H1 (cell line): ENCODE results near the gene NAT8L. TPM values are rescaled to one million over a fixed set of nuclear protein-coding genes. Genes with fewer than 3 reads are reported as not detected.

Experiments
- CTCF ChIA-PET: fragments of 300-600 bp; sonication (Branson Sonifier 250); formaldehyde crosslinking; loops from one replicate; lab custom pipeline; 2021; ENCODE audit not compliant: partially characterized antibody; lab: Charles Lee
- POLR2A ChIA-PET: fragments of 300-600 bp; sonication (Branson Sonifier 250); formaldehyde crosslinking; loops from one replicate; lab custom pipeline; 2021; ENCODE audit warnings: inconsistent platforms; ENCODE audit not compliant: partially characterized antibody; lab: Charles Lee
- DNase-seq, 2 experiments: peaks; one replicate each; pipeline versions ENCODE4 v3.0.0 to v3.0.0-alpha.2; 2010 to 2022; ENCODE audit warnings: low spot score in 2 of 2, low read depth in 1 of 2, mixed read lengths in 1 of 2
- FAIRE-seq: peaks from 2 replicates; lab custom pipeline; 2011; peaks lifted over from hg19 to GRCh38; lab: Jason Lieb, UNC
- H2AFZ ChIP-seq: 2 replicates; pipeline ENCODE4 v1.8.1; 2012; ENCODE audit warnings: low read length, inconsistent platforms
- H2AK5ac ChIP-seq: 2 replicates; pipeline ENCODE4 v1.6.1; 2013; ENCODE audit warnings: low read depth, low read length
- H2BK120ac ChIP-seq: replicated peaks from 2 replicates; pipeline ENCODE3; 2013; ENCODE audit warnings: low read depth, low read length, inconsistent platforms
- H2BK12ac ChIP-seq: 2 replicates; pipeline ENCODE4 v1.6.1; 2013; ENCODE audit warnings: low read depth, low read length
- H2BK15ac ChIP-seq: 2 replicates; pipeline ENCODE4 v1.6.1; 2013; ENCODE audit warnings: low read length
- H2BK20ac ChIP-seq: 2 replicates; pipeline ENCODE4 v1.6.1; 2013; ENCODE audit warnings: low read length
- H2BK5ac ChIP-seq: 2 replicates; pipeline ENCODE4 v1.6.1; 2013; ENCODE audit warnings: low read depth, low read length
- H3K14ac ChIP-seq: 2 replicates; pipeline ENCODE4 v1.6.1; 2013; ENCODE audit warnings: inconsistent platforms; ENCODE audit not compliant: insufficient read length
- H3K18ac ChIP-seq: 2 replicates; pipeline ENCODE4 v1.6.1; 2013; ENCODE audit warnings: low read length; ENCODE audit errors: extremely low read depth
- H3K23ac ChIP-seq: 2 replicates; pipeline ENCODE4 v1.6.1; 2013; ENCODE audit warnings: inconsistent platforms; ENCODE audit not compliant: insufficient read length
- H3K23me2 ChIP-seq: 2 replicates; pipeline ENCODE4 v1.6.1; 2013; ENCODE audit warnings: low read depth, low read length
- H3K27ac ChIP-seq: 2 replicates; pipeline ENCODE4 v1.6.1; 2011; ENCODE audit warnings: low read depth, low read length, inconsistent platforms
- H3K27me3 ChIP-seq, 4 experiments: replicated peaks in 1 of 4; 1 replicate in 1 of 4; 2 replicates in 3 of 4; pipeline versions ENCODE4 v1.6.1 to v1.8.1; 2011 to 2013; ENCODE audit warnings: low read length in 3 of 4, mild to moderate bottlenecking in 3 of 4, inconsistent platforms in 2 of 4, mixed read lengths in 2 of 4, moderate library complexity in 1 of 4; ENCODE audit not compliant: control insufficient read depth in 3 of 4, insufficient read depth in 3 of 4; ENCODE audit errors: extremely low read depth in 1 of 4
- H3K36me3 ChIP-seq, 4 experiments: 2 replicates each; pipeline versions ENCODE4 v1.6.1 to v1.8.1; 2011 to 2013; ENCODE audit warnings: mild to moderate bottlenecking in 4 of 4, low read length in 3 of 4, moderate library complexity in 2 of 4, control low read depth in 1 of 4, inconsistent platforms in 1 of 4; ENCODE audit not compliant: insufficient read depth in 4 of 4, control insufficient read depth in 2 of 4
- H3K4ac ChIP-seq: replicated peaks from 2 replicates; pipeline ENCODE3; 2013; ENCODE audit warnings: low read length, low read depth, mixed read lengths, inconsistent platforms; ENCODE audit not compliant: insufficient read length
- H3K4me1 ChIP-seq, 4 experiments: replicated peaks in 1 of 4; 1 replicate in 1 of 4; 2 replicates in 3 of 4; pipeline versions ENCODE4 v1.6.1 to v1.8.1; 2011 to 2013; ENCODE audit warnings: low read length in 3 of 4, inconsistent platforms in 2 of 4, mixed read lengths in 1 of 4; ENCODE audit not compliant: insufficient read depth in 4 of 4, control insufficient read depth in 3 of 4
- H3K4me2 ChIP-seq, 2 experiments: 2 replicates each; pipeline versions ENCODE4 v1.6.1 to v1.8.1; 2011 to 2013; ENCODE audit warnings: low read depth in 2 of 2, low read length in 2 of 2, control low read depth in 1 of 2, inconsistent platforms in 1 of 2, mild to moderate bottlenecking in 1 of 2; ENCODE audit not compliant: insufficient read depth in 1 of 2
- H3K4me3 ChIP-seq, 4 experiments: fragments of 200-600, 300-600 bp in 1 of 4; sonication (generic), shearing (Covaris generic), sonication (Bioruptor Twin) in 1 of 4; 2 replicates each; pipeline versions ENCODE4 v1.5.1 to v1.8.1; 2011 to 2016; ENCODE audit warnings: low read length in 4 of 4, low read depth in 3 of 4, control low read depth in 2 of 4, inconsistent platforms in 2 of 4, mild to moderate bottlenecking in 2 of 4, mixed read lengths in 1 of 4, moderate library complexity in 1 of 4; ENCODE audit not compliant: insufficient read depth in 2 of 4; ENCODE audit errors: extremely low read depth in 1 of 4
- H3K56ac ChIP-seq: replicated peaks from 2 replicates; pipeline ENCODE3; 2013; ENCODE audit warnings: low read depth, mild to moderate bottlenecking, mixed read lengths, low read length, inconsistent platforms; ENCODE audit not compliant: insufficient read length
- H3K79me1 ChIP-seq: 2 replicates; pipeline ENCODE4 v1.6.1; 2013; ENCODE audit warnings: low read depth, low read length, control low read depth
- H3K79me2 ChIP-seq, 2 experiments: 2 replicates each; pipeline versions ENCODE4 v1.6.1 to v1.8.1; 2012 to 2013; ENCODE audit warnings: low read length in 2 of 2, mild to moderate bottlenecking in 2 of 2, inconsistent platforms in 1 of 2; ENCODE audit not compliant: insufficient read depth in 2 of 2, control insufficient read depth in 1 of 2
- H3K9ac ChIP-seq, 4 experiments: replicated peaks in 1 of 4; 1 replicate in 1 of 4; 2 replicates in 3 of 4; pipeline versions ENCODE4 v1.6.1 to v1.8.1; 2011 to 2013; ENCODE audit warnings: low read depth in 3 of 4, low read length in 3 of 4, control low read depth in 2 of 4, mild to moderate bottlenecking in 2 of 4, moderate library complexity in 2 of 4, inconsistent platforms in 1 of 4; ENCODE audit errors: extremely low read depth in 1 of 4
- H3K9me3 ChIP-seq, 2 experiments: 2 replicates each; pipeline versions ENCODE4 v1.6.1 to v1.8.1; 2012 to 2013; ENCODE audit warnings: mild to moderate bottlenecking in 2 of 2, moderate library complexity in 2 of 2, control low read depth in 1 of 2, inconsistent platforms in 1 of 2, low read depth in 1 of 2, low read length in 1 of 2, mixed read lengths in 1 of 2; ENCODE audit not compliant: insufficient read depth in 2 of 2
- H4K20me1 ChIP-seq, 2 experiments: replicated peaks in 1 of 2; 2 replicates each; pipeline versions ENCODE3 to v1.8.1; 2011 to 2013; ENCODE audit warnings: inconsistent platforms in 2 of 2, low read length in 2 of 2, mild to moderate bottlenecking in 1 of 2; ENCODE audit not compliant: insufficient read depth in 2 of 2, control insufficient read depth in 1 of 2
- H4K5ac ChIP-seq: 2 replicates; pipeline ENCODE4 v1.6.1; 2013; ENCODE audit warnings: low read length, low read depth, mixed read lengths, inconsistent platforms; ENCODE audit not compliant: insufficient read length
- H4K8ac ChIP-seq: 2 replicates; pipeline ENCODE4 v1.8.0; 2013; ENCODE audit warnings: mild to moderate bottlenecking, moderate library complexity, low read length, inconsistent platforms; ENCODE audit not compliant: insufficient read depth; ENCODE audit errors: extremely low read depth
- H4K91ac ChIP-seq: replicated peaks from 2 replicates; pipeline ENCODE3; 2013; ENCODE audit warnings: low read length, mixed read lengths, inconsistent platforms; ENCODE audit not compliant: insufficient read length
- CEBPB ChIP-seq: IDR thresholded peaks from 2 replicates; pipeline ENCODE4 v1.6.1; 2012; ENCODE audit warnings: low read depth, low read length
- CHD1 ChIP-seq: IDR thresholded peaks from 2 replicates; pipeline ENCODE4 v1.6.1; 2012; ENCODE audit warnings: low read depth, low read length, improper control_type of control experiment
- CHD2 ChIP-seq: IDR thresholded peaks from 2 replicates; pipeline ENCODE4 v1.6.1; 2012; ENCODE audit warnings: low read length, improper control_type of control experiment
- CREB1 ChIP-seq: IDR thresholded peaks from 2 replicates; pipeline ENCODE4 v1.6.1; 2012; ENCODE audit warnings: inconsistent platforms
- EGR1 ChIP-seq: IDR thresholded peaks from 2 replicates; pipeline ENCODE4 v1.6.1; 2011; ENCODE audit warnings: low read depth, low read length, borderline replicate concordance
- FOSL1 ChIP-seq: IDR thresholded peaks from 2 replicates; pipeline ENCODE4 v1.6.1; 2011; ENCODE audit warnings: mild to moderate bottlenecking, low read depth, low read length, moderate library complexity; ENCODE audit not compliant: insufficient read depth
- KDM4A ChIP-seq: IDR thresholded peaks from one replicate; pipeline ENCODE4 v1.7.1; 2012; ENCODE audit warnings: low read depth, mild to moderate bottlenecking, moderate library complexity, low read length, inconsistent platforms; ENCODE audit not compliant: severe bottlenecking
- NRF1 ChIP-seq: IDR thresholded peaks from 2 replicates; pipeline ENCODE4 v1.6.1; 2011; ENCODE audit warnings: mild to moderate bottlenecking, low read depth, low read length, improper control_type of control experiment
- POLR2AphosphoS5 ChIP-seq: IDR thresholded peaks from 2 replicates; pipeline ENCODE4 v1.6.1; 2011; ENCODE audit warnings: low read depth, low read length
- POU5F1 ChIP-seq: IDR thresholded peaks from 2 replicates; pipeline ENCODE4 v1.6.1; 2011; ENCODE audit warnings: low read depth, mild to moderate bottlenecking, low read length, moderate library complexity
- SIN3A ChIP-seq, 2 experiments: IDR thresholded peaks in 1 of 2; conservative IDR thresholded peaks in 1 of 2; 2 replicates each; pipeline ENCODE4 v1.6.1; 2011 to 2012; ENCODE audit warnings: low read length in 2 of 2, improper control_type of control experiment in 1 of 2, low read depth in 1 of 2, mild to moderate bottlenecking in 1 of 2
- SP4 ChIP-seq: IDR thresholded peaks from 2 replicates; pipeline ENCODE4 v1.6.1; 2012; ENCODE audit warnings: low read length, inconsistent platforms
- TBP ChIP-seq: IDR thresholded peaks from 2 replicates; pipeline ENCODE4 v1.6.1; 2011; ENCODE audit warnings: low read depth, low read length, improper control_type of control experiment
- YY1 ChIP-seq: IDR thresholded peaks from 2 replicates; pipeline ENCODE4 v1.6.1; 2011; ENCODE audit warnings: low read depth, mild to moderate bottlenecking, low read length
- ZNF274 ChIP-seq: IDR thresholded peaks from 2 replicates; pipeline ENCODE4 v1.7.0; 2012; ENCODE audit warnings: low read length, borderline replicate concordance; ENCODE audit errors: extremely low read depth
- WGBS, 2 experiments: shearing (Covaris generic) in 1 of 2; methylation state at CpG; one replicate each; pipeline versions ENCODE4 v1.1.6 to v1.1.7; 2013 to 2015; ENCODE audit warnings: low lambda C conversion rate in 2 of 2, mixed read lengths in 2 of 2, inconsistent platforms in 1 of 2, low coverage in 1 of 2, missing lambda C conversion rate in 1 of 2; ENCODE audit not compliant: insufficient replicate concordance in 2 of 2, insufficient coverage in 1 of 2, insufficient read length in 1 of 2; ENCODE audit errors: extremely low coverage in 1 of 2, missing lambda C conversion rate in 1 of 2; 5-methylcytosine and 5-hydroxymethylcytosine counted together
- polyA plus RNA-seq, 7 experiments: library from polyadenylated mRNA; depleted of rRNA in 3 of 7; stranded (reverse) in 5 of 7; unstranded in 2 of 7; fragments of >200 nt in 5 of 7; fragments of 200-250 nt in 2 of 7; gene quantifications; 1 replicate in 5 of 7; 2 replicates in 1 of 7; 4 replicates in 1 of 7; pipeline versions ENCODE4 v1.2.1 to v1.2.3, GENCODE V29; 2011 to 2013; ENCODE audit warnings: missing spikeins in 2 of 7, mixed read lengths in 2 of 7
- total RNA-seq: library from RNA; stranded (reverse); fragmentation: NEBNext Ultra II Directional; extraction: Animal tissue kit (Norgen Biotek cat#: 25700); gene quantifications from 2 replicates; pipeline ENCODE4 v1.2.1, GENCODE V29; 2021

Gene NAT8L
- total and polyA plus RNA-seq, 2 of the 8 experiments (the other 6 are each of a cell fraction or from before 2014, with no cell fraction given), result 10.8 TPM

- Histone ChIP-seq H2BK12ac (no peak overlapping the region), H3K9me3 (no peaks in the 10 kb centered on the region), H4K5ac (no peak overlapping the region), H2AFZ (no peak overlapping the region), H2BK120ac (no peak overlapping the region), H2BK15ac (no peak overlapping the region), H3K4me3 (no peak overlapping the region), H2AK5ac (no peak overlapping the region), H3K23me2 (no peaks in the 10 kb centered on the region; the same call in 1 of the 2 replicates), H3K23ac (no peak overlapping the region), H3K4ac (no peak overlapping the region), H4K91ac (no peak overlapping the region), H3K27me3 (no peaks in the 10 kb centered on the region), H2BK5ac (no peak overlapping the region), H3K4me1 (no peaks in the 10 kb centered on the region), H3K79me1 (no peaks in the 10 kb centered on the region; the same call in 1 of the 2 replicates), H3K18ac (no peak overlapping the region), H3K9ac (no peak overlapping the region), H3K4me2 (no peak overlapping the region), H3K27ac (no peak overlapping the region), H3K79me2 (no peaks in the 10 kb centered on the region), H2BK20ac (no peak overlapping the region), H4K20me1 (no peaks in the 10 kb centered on the region), H4K8ac (no peak overlapping the region; the same call in 1 of the 2 replicates), H3K56ac (no peak overlapping the region), H3K36me3 (no peaks in the 10 kb centered on the region), H3K14ac (no peak overlapping the region)
- WGBS, 2 experiments, result 89% methylated on average over 9 of the region's 9 CpGs; no CpG with 5 or more reads in 1 of the 2 experiments
- FAIRE-seq, result no peak
- ChIA-PET CTCF (interaction anchor here (0.7 kb wide), 1 partner anchor 12 kb away, joined by 3 read pairs; no protein-coding TSS in a partner anchor), POLR2A (no interaction called here)
- DNase-seq, result no peak
- no peak for TF ChIP-seq KDM4A
- no peak for TF ChIP-seq NRF1
- TF ChIP-seq POU5F1, result no peak
- no peak for TF ChIP-seq EGR1
- no peak for TF ChIP-seq SIN3A (conservative IDR thresholded peaks at IDR 0.05 in 1 of 2, IDR thresholded peaks at IDR 0.05 in 1 of 2; ENCODE audit: low read depth in 1 of 2, low read length in 2 of 2)
- no peak for TF ChIP-seq CEBPB
- no peak for TF ChIP-seq ZNF274
- no peak for TF ChIP-seq CREB1
- TF ChIP-seq FOSL1, result no peak
- no peak for TF ChIP-seq SP4
- no peak for TF ChIP-seq YY1
- no peak for TF ChIP-seq CHD2
- TF ChIP-seq TBP, result no peak
- TF ChIP-seq CHD1, result no peak
- TF ChIP-seq POLR2AphosphoS5, result no peak
Measured at GRCh38 chr4:2104556-2105345, 45.6 kb downstream of the NAT8L start.
